GM10847 (cell line): Measurements from ENCODE around the gene CEP131.

Experiments used
- POLR2A ChIP-seq: IDR thresholded peaks from 2 replicates; pipeline ENCODE4 v1.6.1; 2011; ENCODE audit not compliant: insufficient read length; ENCODE audit errors: extremely low read depth

The CEP131 gene

GRCh38 chr17:81236784-81237183 is 14.0 kb upstream of the CEP131 start:
- no peak for TF ChIP-seq POLR2A

- no peak for TF ChIP-seq POLR2A
These were observed 13.3 kb upstream of the CEP131 start for GRCh38 chr17:81235822-81236740.

GRCh38 chr17:81234940-81235821 is 12.4 kb upstream of the CEP131 start:
- no peak for TF ChIP-seq POLR2A

GRCh38 chr17:81234506-81234855 is 11.7 kb upstream of the CEP131 start:
- TF ChIP-seq POLR2A: no peak

- TF ChIP-seq POLR2A: no peak
These were observed 11.2 kb upstream of the CEP131 start for GRCh38 chr17:81233811-81234505.

- no peak for TF ChIP-seq POLR2A
These were observed 10.6 kb upstream of the CEP131 start for GRCh38 chr17:81233316-81233715.

- no peak for TF ChIP-seq POLR2A
These were observed 10.0 kb upstream of the CEP131 start for GRCh38 chr17:81232616-81233241.

GRCh38 chr17:81231766-81232581 is 9.2 kb upstream of the CEP131 start:
- no peak for TF ChIP-seq POLR2A

- no peak for TF ChIP-seq POLR2A
These were observed 8.4 kb upstream of the CEP131 start for GRCh38 chr17:81231121-81231645.

GRCh38 chr17:81230043-81230820 is 7.5 kb upstream of the CEP131 start:
- TF ChIP-seq POLR2A: no peak

GRCh38 chr17:81229666-81229920 is 6.8 kb upstream of the CEP131 start:
- no peak for TF ChIP-seq POLR2A

- TF ChIP-seq POLR2A: no peak
These were observed 6.3 kb upstream of the CEP131 start for GRCh38 chr17:81228834-81229665.

GRCh38 chr17:81228420-81228819 is 5.7 kb upstream of the CEP131 start:
- TF ChIP-seq POLR2A: no peak
